ENCODE measurements around the gene DMAC2.
"Not testable (repeated sequence)": the region's sequence is repeated elsewhere in the genome, so short reads cannot be mapped to it uniquely, and the experiment has no call there.

Gene DMAC2

DNA sequence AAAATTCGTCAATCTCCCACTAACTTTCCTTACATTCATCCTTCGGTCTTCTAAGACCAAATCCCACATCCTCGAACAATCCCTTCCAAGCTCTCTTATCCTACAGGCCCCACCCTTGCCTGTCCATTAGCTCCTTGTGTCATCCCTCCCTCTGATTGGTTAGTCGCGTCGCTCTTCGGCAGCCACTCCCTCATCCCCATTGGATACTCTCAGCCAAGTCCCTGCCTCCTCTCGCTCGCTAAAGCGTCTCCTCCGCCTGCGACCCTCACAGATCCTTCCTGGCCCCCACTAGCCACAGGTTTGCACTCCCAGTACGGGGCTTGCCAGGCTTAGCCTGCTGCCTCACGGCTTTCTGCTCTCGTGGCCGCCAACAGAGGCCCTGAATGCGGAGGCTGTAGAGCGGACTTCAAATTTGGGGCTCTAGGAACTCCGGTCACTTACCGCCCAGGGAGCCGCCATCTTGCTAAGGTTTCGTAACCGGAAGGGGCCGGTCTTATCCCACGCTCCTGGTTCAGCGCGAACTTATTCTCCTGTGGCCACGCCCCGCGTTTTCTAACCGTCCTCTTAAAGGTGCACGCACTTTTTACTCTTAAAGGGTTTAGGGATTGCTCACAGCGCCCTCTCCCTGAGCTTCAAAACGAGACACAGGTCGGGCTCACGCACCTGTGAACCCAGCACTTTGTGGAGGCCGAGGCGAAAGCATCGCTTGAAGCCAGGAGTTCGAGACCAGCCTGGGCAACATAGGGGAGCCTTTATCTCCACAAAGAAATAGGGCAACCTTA, at the start of gene DMAC2:
Gene DMAC2 (minus strand): TSS at position 472 of the 782 bp plus-strand sequence. CDS start 13 bp downstream, at position 459.
- DNase-seq: peak; percentile 95 to 96

GRCh38 chr19:41486953-41487352, 47.2 kb upstream of the DMAC2 start:
- DNase-seq: not testable (repeated sequence)

DNA sequence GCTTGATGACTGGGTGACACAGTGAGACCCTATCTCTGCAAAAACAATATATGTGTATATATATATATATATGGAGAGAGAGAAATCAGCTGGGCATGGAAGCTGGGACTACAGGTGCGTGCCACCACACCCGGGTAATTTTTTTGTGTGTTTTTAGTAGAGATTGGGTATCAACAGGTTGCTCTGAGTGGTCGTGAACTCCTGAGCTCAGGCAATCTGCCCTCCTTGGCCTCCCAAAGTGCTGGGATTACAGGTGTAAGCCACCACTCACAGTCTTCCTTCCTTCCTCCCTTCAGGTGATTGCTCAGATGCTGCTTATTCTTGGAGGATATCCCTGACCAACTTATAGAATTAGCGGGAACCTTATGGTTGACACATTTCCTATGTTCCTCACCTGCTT, 45.1 kb upstream of the DMAC2 start:
- DNase-seq: no peak

GRCh38 chr19:41480336-41480735, 40.6 kb upstream of the DMAC2 start:
- no peak for DNase-seq

DNA sequence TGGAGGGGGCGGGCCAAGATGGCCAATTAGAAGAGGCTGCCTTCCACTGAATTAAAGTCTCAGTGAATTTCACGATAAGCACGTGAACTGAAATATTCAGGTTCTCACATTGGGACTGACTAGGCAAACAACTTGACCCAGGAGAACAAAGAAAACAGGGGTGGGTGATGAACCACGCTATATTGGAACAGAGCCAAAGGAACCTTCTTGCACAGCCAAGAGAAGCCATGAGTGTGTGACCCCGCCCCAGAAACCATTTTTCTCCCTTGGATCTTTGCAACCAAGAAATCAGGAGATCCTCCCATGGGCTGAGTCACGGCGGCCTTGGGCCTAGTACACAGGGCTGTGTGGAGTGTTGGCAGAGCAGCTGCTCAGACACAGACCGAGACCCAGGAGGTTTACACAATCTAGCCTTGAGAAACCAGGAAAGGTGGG, 40.1 kb upstream of the DMAC2 start:
- no peak for DNase-seq

GRCh38 chr19:41478875-41479756, 39.4 kb upstream of the DMAC2 start:
- DNase-seq: no peak

DNA sequence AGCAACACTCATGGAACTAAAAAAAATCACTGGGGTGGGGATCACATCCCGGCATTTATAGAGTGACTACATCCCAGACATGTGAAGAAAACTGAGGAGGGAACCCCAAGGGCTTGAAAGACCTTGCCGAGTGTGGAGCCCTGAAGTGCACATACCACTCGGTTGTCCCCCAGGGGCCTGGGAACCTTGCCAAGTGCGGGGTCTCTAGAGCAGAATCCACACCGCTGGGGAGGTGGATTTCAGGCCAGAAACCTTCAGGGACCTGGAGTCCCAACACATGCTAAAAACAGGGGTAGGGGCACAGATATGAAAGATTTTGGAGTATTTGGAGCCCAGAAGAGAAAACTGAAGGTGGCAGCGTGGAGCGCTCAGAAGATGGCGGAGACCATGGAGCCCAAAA, 38.5 kb upstream of the DMAC2 start:
- no peak for DNase-seq

DNA sequence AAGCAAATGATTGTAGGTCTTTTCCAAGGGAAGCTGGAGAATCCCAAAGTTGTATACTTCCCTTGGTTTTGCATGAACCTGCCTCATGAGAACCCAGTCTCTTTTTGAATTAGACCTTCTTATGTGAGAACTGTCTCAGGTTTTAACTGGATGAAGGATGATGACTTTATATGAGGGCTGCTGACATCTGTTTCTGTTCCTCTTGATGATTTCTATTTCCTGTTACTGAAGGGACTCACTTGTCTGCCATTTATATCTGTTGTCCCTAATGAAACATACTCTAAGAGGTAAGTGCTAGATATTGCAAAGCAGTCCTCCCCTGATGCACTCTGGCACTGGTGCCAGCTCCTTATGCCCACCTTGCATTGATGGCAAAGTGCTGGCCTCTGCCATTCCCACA, 36.9 kb upstream of the DMAC2 start:
- DNase-seq: no peak

DNA sequence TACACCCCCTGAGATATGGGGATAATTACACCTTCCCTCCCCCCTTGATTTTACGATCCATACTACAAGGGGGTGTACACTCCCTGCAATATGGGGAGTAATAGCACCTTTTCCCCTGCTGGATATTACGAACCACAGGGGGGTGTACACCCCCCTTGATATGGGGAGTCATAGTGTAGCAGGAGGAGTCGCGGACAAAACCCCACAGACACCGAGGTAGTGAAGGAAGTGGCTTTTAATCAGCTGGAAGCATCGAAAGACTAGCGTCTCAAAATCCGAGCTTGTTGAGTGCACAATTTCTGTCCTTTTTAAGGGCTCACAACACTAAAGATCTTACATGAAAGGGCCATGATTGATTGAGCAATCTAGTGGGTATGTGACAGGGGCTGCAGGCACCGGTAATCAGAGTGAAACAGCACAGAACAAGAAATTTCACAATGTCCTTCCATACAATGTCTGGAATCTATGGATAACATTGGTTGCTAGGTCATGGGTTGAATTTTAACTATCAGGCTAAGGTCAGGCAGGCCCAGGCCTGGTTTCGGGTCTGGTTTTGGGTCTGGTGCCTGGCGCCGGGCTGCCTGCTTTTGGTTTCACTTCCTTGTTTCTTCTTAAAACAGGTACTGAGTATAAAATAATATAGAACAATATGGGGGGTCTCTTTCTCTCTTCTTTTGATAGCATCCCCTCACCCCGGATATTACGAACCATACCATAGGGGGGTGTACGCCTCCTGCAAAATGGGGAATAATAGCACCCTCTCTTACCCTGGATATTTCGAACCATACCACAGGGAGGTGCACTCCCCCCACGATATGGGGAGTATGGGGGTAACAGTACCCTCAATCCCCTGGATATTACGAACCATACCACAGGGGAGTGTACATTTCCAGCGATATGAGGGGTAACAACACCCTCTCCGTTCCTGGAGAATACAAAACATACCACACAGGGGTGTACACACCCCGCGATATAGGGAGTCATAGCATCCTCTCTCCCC, 23.8 kb upstream of the DMAC2 start:
- peak in 1 of 2 donors; percentile 2 for DNase-seq

DNA sequence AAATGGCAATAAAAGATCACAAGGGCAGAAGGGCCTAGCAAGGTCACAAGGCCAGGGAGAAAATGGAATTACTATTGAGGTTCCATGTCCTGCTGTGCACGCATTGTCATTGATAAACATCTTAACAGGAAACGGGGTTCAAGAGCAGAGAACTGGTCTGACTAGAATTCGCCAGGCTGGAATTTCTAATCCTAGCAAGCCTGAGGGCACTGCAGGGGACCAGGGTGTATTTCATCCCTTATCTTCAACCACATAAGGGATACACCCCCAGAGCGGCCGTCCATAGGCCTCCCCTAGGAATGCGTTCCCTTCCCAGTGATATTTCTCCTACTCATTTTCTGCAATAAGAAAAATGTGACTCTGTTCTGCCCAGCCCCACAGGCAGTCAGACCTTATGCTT, 22.8 kb upstream of the DMAC2 start:
- no peak for DNase-seq

GRCh38 chr19:41457241-41457640, 17.5 kb upstream of the DMAC2 start:
- no peak for DNase-seq

GRCh38 chr19:41456342-41456918, 16.7 kb upstream of the DMAC2 start:
- no peak for DNase-seq

- no peak for DNase-seq
Observed at GRCh38 chr19:41455936-41456335, 16.2 kb upstream of the DMAC2 start.

DNA sequence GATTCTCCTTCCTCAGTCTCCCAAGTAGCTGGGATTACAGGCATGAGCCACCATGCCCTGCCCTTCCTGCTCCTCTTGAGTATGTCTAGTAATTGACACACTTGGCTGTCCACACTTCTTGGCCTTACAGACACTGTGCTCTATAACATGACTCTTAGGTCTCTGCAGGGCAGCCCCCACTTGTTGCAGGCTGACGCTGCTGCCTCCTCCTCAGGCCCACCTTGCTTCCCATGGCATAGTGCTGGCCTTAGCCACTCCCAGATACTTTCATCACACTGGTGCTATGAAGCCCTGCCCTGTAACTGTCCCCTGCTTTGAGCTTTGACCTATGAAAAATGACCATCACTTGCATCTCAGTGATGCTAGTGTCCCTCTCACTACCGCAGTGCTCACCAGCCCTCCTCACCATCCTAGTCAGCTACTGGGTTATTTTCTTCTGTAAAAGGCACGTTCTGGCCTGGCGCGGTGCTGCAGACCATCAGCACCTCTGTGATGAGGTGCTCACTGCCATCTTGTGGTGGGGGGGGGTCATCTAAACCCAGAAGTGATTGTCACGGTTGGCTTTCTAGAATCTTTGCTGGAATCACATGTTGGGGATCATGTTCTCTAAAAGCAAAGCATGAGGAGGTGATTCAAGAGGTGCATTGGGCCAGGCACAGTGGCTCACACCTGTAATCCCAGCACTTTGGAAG, 13.0 kb upstream of the DMAC2 start:
- DNase-seq: no peak

- DNase-seq: no peak
Observed at GRCh38 chr19:41449865-41450178, 10.1 kb upstream of the DMAC2 start.

DNA sequence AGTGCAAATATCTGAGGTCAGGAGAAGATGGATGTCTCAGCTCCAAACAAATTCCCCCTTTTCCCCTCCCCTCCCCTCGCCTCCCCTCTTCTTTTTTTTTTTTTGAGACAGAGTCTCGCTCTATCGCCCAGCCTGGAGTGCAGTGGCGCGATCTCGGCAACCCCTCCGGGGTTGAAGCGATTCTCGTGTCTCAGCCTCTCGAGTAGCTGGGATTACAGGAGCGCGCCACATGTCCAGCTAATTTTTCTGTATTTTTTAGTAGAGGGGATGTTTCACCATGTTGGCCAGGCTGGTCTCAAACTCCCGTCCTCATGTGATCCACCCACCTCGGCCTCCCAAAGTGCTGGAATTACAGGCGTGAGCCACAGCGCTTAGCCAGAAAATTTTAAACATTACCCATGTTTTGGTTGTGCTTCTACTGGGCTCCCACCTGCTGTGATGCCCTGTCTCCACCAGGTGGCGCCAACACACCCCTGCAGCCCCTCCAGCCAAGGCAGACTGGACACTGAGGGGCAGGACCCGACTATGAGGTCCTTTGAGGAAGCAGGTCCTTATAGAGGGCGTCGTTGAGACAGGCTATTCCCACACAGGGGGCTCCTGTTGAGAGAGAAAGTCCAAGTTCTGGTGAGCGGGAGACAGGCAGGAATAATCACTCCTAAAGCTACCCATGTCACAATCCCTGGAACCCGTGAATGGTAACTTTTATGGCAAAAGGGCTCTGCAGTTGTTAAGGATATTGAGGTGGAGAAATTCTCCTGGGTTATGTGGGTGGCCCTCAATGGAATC, 9.6 kb upstream of the DMAC2 start:
- peak; percentile 25 to 70 for DNase-seq

GRCh38 chr19:41447732-41448332, 8.1 kb upstream of the DMAC2 start:
- no peak for DNase-seq

GRCh38 chr19:41445575-41445974, 5.9 kb upstream of the DMAC2 start:
- DNase-seq: no peak

DNA sequence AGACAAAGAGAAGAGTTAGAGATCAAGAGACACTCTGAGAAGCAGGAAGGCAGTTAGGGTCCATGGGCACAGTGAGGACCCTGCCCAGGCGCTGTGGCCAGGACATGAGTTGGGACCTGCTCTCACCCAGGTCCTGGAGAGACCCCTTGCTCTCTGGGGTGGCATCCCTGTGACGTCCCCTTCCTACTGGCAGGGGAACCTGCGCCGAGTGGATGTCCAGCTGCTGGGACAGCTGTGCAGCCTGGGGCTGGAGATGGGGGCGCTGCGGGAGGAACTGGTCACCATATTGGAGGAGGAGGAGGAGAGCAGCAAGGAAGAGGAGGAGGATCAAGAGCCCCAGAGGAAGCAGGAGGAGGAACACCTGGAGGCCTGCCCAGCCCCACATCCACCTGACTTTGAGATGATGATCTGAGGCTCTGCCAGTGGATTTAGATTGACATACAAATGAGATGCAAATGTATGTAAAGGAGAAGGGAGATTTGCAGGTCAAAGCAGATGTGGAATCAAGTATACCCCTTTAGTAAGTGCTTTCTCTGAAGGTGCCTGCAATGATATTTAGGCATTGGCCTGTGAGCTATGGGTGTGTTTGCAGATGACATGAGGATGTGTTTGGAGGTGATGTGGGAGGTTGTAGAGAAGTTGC, 4.2 kb upstream of the DMAC2 start:
- DNase-seq: no peak
